GM12892 (cell line): ENCODE measurements around the gene RSL24D1.

Source experiments
- POLR2A ChIP-seq: IDR thresholded peaks from 2 replicates; pipeline ENCODE4 v1.6.1; 2011; ENCODE audit warnings: low read depth, low read length, control low read depth
- POLR2AphosphoS5 ChIP-seq: IDR thresholded peaks from 2 replicates; pipeline ENCODE4 v1.6.1; 2011; ENCODE audit warnings: low read depth, low read length, control low read depth

DNA sequence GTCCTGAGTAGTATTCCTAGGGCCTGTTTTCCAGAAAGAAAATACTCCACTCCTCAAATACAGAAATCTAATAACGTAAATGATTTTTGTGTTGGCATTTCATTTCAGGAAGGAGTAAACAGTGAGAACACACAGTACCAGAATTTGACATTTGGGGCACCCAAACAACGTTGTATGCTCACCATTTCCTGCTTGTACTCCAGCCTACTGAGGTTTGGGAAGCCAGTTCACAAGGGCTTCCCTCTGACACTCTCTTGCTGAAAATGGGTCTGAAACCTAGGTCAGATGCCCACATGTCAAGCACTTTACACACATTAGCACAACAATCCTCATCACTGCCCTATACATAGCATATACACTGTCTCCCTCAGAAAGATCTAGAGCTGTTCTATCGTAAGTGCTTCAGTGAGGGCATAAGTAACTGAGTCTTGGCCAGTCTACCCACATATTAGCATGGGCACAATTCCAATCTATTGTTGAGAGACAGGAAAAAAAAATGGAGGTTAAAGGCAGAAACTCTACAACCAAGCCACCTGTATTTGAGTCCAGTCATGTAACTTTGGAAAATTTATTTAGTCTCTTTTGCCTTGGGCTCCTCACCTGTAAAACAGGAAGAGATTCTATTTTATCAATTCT, 43.5 kb upstream of the RSL24D1 start:
- TF ChIP-seq POLR2A (no peak), POLR2AphosphoS5 (no peak)
